ENCODE measurements around the gene CRABP2. TPM values are rescaled to one million over a fixed set of nuclear protein-coding genes. Genes with fewer than 3 reads are reported as not detected.

The CRABP2 gene
- total RNA-seq, 1 experiment from 2014 or later: 1,115 TPM

DNA sequence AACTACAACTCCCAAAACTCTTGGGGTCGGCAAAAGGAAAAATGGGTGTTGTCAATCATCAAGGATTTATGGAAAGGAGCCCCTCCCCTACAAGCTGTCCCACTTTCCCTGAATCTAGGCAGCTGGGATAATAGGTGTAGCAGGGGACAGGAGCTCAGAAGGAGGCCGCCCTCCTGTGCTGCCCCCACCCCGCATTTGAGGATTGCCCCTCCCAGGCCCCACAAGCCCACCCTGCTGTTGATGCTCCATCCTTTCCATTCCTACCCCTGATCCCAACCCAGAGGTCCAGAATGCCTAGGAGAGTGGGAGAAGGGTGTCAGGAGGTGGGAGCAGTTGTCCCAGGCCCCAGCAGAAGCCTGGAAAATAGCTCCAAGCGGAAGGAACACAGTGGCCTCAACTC is 37.4 kb upstream of the CRABP2 start:
- H3K9me3 ChIP-seq (ENCODE audit: control insufficient read depth, insufficient read depth, low read depth, low read length): no peaks in the 10 kb centered on the region
- BruUV-seq (replicated peaks): no TSS peak
- peaks cover 21% of the 10 kb centered on the region for H3K36me3 ChIP-seq (ENCODE audit: control insufficient read depth, insufficient read depth, low read length)
- DNase-seq (ENCODE audit: low read depth, low spot score) (no peak), ATAC-seq (no peak)
- in situ Hi-C loops (cut with HindIII; ENCODE audit: low pct_unique_long_range_greater_than_20kb, low sequenced_read_pairs): no loop called here
- intact Hi-C loops (cut with micrococcal nuclease; ENCODE audit: unreplicated experiment): no loop called here
- TF ChIP-seq POLR2AphosphoS5 (IDR thresholded peaks at IDR 0.05; ENCODE audit: low read depth, low read length): 0 out of 2 replicates have a peak, but pooled peaks have one; percentile 2
- no peak for TF ChIP-seq SIN3A (IDR thresholded peaks at IDR 0.05; ENCODE audit: borderline replicate concordance, insufficient read depth, low read depth, low read length)
- peak overlapping the region; percentile 93; the same call in 1 of the 2 replicates for H3K27ac ChIP-seq (ENCODE audit: low read length)
- ChIA-PET CTCF (no interaction called here), POLR2A (no interaction called here)
- H3K27me3 ChIP-seq (ENCODE audit: control insufficient read depth, insufficient read depth, low read length): no peaks in the 10 kb centered on the region
- H3K4me3 ChIP-seq (ENCODE audit: low read depth in 2 of 2, low read length in 2 of 2): no peak overlapping the region
- H3K4me1 ChIP-seq (ENCODE audit: control insufficient read depth, insufficient read depth, low read length): peaks cover 49% of the 10 kb centered on the region

DNA sequence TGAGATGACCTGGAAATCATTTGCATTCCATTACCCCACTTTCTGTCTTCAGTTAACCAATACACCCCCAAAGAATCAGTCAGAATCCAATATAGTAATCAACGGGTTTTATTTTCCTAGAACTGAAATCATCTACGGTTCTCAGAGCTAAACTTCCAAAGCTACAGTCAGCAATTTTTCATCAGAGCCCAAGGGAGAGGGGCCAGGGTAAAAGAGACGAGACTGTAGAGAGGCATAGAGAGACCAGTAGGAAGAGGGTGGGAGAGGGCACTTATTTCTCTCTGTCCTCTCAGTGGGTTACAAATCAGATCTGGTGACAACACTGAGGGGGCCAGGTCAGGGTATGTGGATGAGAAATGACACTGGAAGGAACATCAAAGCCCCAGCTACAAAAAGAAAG is 36.6 kb upstream of the CRABP2 start:
- H3K27ac ChIP-seq (ENCODE audit: low read length): peak overlapping the region; percentile 93
- H3K4me3 ChIP-seq (ENCODE audit: low read depth in 2 of 2, low read length in 2 of 2): no peak overlapping the region
- H3K27me3 ChIP-seq (ENCODE audit: control insufficient read depth, insufficient read depth, low read length): no peaks in the 10 kb centered on the region
- in situ Hi-C loops (cut with HindIII; ENCODE audit: low pct_unique_long_range_greater_than_20kb, low sequenced_read_pairs) (no loop called here), intact Hi-C loops (cut with micrococcal nuclease; ENCODE audit: unreplicated experiment) (no loop called here)
- H3K36me3 ChIP-seq (ENCODE audit: control insufficient read depth, insufficient read depth, low read length): peaks cover 21% of the 10 kb centered on the region
- no peak for DNase-seq (ENCODE audit: low read depth, low spot score)
- no TSS peak for BruUV-seq (replicated peaks)
- no peaks in the 10 kb centered on the region for H3K9me3 ChIP-seq (ENCODE audit: control insufficient read depth, insufficient read depth, low read depth, low read length)
- CTCF ChIA-PET: no interaction called here
- no peak for ATAC-seq
- TF ChIP-seq SIN3A (IDR thresholded peaks at IDR 0.05; ENCODE audit: borderline replicate concordance, insufficient read depth, low read depth, low read length) (no peak), TCF7L2 (IDR thresholded peaks at IDR 0.05; ENCODE audit: low read depth, low read length) (no peak), POLR2AphosphoS5 (IDR thresholded peaks at IDR 0.05; ENCODE audit: low read depth, low read length) (no peak)
- TF ChIP-seq, protein P1, sequence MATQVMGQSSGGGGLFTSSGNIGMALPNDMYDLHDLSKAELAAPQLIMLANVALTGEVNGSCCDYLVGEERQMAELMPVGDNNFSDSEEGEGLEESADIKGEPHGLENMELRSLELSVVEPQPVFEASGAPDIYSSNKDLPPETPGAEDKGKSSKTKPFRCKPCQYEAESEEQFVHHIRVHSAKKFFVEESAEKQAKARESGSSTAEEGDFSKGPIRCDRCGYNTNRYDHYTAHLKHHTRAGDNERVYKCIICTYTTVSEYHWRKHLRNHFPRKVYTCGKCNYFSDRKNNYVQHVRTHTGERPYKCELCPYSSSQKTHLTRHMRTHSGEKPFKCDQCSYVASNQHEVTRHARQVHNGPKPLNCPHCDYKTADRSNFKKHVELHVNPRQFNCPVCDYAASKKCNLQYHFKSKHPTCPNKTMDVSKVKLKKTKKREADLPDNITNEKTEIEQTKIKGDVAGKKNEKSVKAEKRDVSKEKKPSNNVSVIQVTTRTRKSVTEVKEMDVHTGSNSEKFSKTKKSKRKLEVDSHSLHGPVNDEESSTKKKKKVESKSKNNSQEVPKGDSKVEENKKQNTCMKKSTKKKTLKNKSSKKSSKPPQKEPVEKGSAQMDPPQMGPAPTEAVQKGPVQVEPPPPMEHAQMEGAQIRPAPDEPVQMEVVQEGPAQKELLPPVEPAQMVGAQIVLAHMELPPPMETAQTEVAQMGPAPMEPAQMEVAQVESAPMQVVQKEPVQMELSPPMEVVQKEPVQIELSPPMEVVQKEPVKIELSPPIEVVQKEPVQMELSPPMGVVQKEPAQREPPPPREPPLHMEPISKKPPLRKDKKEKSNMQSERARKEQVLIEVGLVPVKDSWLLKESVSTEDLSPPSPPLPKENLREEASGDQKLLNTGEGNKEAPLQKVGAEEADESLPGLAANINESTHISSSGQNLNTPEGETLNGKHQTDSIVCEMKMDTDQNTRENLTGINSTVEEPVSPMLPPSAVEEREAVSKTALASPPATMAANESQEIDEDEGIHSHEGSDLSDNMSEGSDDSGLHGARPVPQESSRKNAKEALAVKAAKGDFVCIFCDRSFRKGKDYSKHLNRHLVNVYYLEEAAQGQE (IDR thresholded peaks at IDR 0.05; ENCODE audit: insufficient read depth in 1 of 2, low read depth in 2 of 2, low read length in 1 of 2): no peak
- TF ChIP-seq, protein P2, sequence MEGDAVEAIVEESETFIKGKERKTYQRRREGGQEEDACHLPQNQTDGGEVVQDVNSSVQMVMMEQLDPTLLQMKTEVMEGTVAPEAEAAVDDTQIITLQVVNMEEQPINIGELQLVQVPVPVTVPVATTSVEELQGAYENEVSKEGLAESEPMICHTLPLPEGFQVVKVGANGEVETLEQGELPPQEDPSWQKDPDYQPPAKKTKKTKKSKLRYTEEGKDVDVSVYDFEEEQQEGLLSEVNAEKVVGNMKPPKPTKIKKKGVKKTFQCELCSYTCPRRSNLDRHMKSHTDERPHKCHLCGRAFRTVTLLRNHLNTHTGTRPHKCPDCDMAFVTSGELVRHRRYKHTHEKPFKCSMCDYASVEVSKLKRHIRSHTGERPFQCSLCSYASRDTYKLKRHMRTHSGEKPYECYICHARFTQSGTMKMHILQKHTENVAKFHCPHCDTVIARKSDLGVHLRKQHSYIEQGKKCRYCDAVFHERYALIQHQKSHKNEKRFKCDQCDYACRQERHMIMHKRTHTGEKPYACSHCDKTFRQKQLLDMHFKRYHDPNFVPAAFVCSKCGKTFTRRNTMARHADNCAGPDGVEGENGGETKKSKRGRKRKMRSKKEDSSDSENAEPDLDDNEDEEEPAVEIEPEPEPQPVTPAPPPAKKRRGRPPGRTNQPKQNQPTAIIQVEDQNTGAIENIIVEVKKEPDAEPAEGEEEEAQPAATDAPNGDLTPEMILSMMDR (IDR thresholded peaks at IDR 0.05): no peak
- POLR2A ChIA-PET: no interaction called here
- H3K4me1 ChIP-seq (ENCODE audit: control insufficient read depth, insufficient read depth, low read length): peaks cover 45% of the 10 kb centered on the region

DNA sequence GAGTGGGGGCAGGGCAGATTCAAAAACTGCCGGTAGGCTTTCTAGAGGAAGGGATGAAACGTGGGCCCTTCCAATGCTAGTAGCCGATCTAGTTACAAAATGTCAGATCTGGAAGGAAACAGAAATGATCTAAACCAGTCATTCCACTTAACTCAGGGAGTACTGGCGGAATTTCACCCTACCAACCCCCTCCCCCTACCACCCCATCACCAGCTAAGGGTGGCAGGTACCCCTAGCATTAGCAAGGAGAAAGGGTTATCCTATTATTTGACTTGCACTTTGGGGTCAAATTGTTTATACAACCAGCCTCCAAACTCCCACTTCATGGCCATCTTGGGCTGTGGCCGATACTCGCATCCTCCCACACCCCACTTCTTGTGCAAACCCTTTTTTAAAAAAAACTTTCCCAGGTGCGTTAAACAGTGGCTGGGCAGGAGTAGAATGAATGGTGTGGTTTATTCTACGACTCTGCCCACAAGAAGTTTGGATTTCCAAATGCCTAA is 36.1 kb upstream of the CRABP2 start:
- H3K27ac ChIP-seq (ENCODE audit: low read length): peak overlapping the region; percentile 93
- in situ Hi-C loops (cut with HindIII; ENCODE audit: low pct_unique_long_range_greater_than_20kb, low sequenced_read_pairs) (no loop called here), intact Hi-C loops (cut with micrococcal nuclease; ENCODE audit: unreplicated experiment) (no loop called here)
- ChIA-PET CTCF (interaction anchor here (0.8 to 1.0 kb wide), 3 partner anchors 15 to 118 kb away, joined by 3 to 4 read pairs (median 4); no protein-coding TSS in a partner anchor), POLR2A (interaction anchor here (0.6 to 1.0 kb wide), 4 partner anchors 10 to 51 kb away, joined by 3 to 4 read pairs (median 3); partner anchors contain the start of genes ISG20L2, METTL25B and PRCC)
- ATAC-seq (no peak), DNase-seq (ENCODE audit: low read depth, low spot score) (no peak)
- H3K36me3 ChIP-seq (ENCODE audit: control insufficient read depth, insufficient read depth, low read length): peaks cover 21% of the 10 kb centered on the region
- BruUV-seq (replicated peaks): no TSS peak
- no peaks in the 10 kb centered on the region for H3K27me3 ChIP-seq (ENCODE audit: control insufficient read depth, insufficient read depth, low read length)
- no peaks in the 10 kb centered on the region for H3K9me3 ChIP-seq (ENCODE audit: control insufficient read depth, insufficient read depth, low read depth, low read length)
- TF ChIP-seq TCF7L2 (IDR thresholded peaks at IDR 0.05; ENCODE audit: low read depth, low read length): no peak
- TF ChIP-seq, protein P1 (IDR thresholded peaks at IDR 0.05; ENCODE audit: insufficient read depth in 1 of 2, low read depth in 2 of 2, low read length in 1 of 2): no peak
- TF ChIP-seq SIN3A (IDR thresholded peaks at IDR 0.05; ENCODE audit: borderline replicate concordance, insufficient read depth, low read depth, low read length): no peak
- peak overlapping the region in 1 of 2 experiments; percentile 39; a peak in 3 of 4 replicates for H3K4me3 ChIP-seq (ENCODE audit: low read depth in 2 of 2, low read length in 2 of 2)
- peaks cover 41% of the 10 kb centered on the region for H3K4me1 ChIP-seq (ENCODE audit: control insufficient read depth, insufficient read depth, low read length)

Measured in Panc1 (cell line).